ENCODE data around the gene CSRP2. TPM values are rescaled to one million over a fixed set of nuclear protein-coding genes. Genes with fewer than 3 reads are reported as not detected.

The CSRP2 gene
- total RNA-seq (2016; rRNA removed; fragmentation: Illumina TruSeq; extraction: Trizol) (7.2 and 9.0 TPM in 2 replicates), polyA plus RNA-seq (2011; rRNA removed) (4.7 and 8.0 TPM in 2 replicates), polyA minus RNA-seq (2011; rRNA and poly(A)+ RNA removed; ENCODE audit: low replicate concordance) (4.6 and 5.9 TPM in 2 replicates), Bru-seq, nascent RNA (percentile 43 among the genes with signal in this experiment), BruChase-seq, experiment 1, labeled RNA remaining after a 6-hour chase (percentile 40 among the genes with signal in this experiment), BruChase-seq, experiment 2, labeled RNA remaining after a 2-hour chase (percentile 43 among the genes with signal in this experiment)
- total RNA-seq (2016; cell fraction: cytosol; rRNA removed; fragmentation: Illumina TruSeq; extraction: Trizol; ENCODE audit: low read depth): 2.2 and 2.8 TPM in 2 replicates
- total RNA-seq (2016; cell fraction: insoluble cytoplasmic fraction; rRNA removed; fragmentation: Illumina TruSeq; extraction: Trizol): 7.2 and 8.9 TPM in 2 replicates
- total RNA-seq (2016; cell fraction: membrane; rRNA removed; fragmentation: Illumina TruSeq; extraction: Trizol): 2.3 and 2.6 TPM in 2 replicates
- 2.8 and 3.1 TPM in 2 replicates for total RNA-seq (2016; cell fraction: nucleus; rRNA removed; fragmentation: Illumina TruSeq; extraction: Trizol)
- 5.0 and 8.2 TPM in 2 replicates for polyA plus RNA-seq (2011; cell fraction: cytosol; rRNA removed)
- 1.5 and 2.2 TPM in 2 replicates for polyA plus RNA-seq (2011; cell fraction: nucleus; rRNA removed)
- 4.8 and 7.0 TPM in 2 replicates for polyA plus RNA-seq (2012)
- polyA plus RNA-seq (2016; cell fraction: cytosol; fragmentation: Illumina TruSeq; extraction: Trizol; ENCODE audit: low read depth): 1.2 and 1.6 TPM in 2 replicates
- 8.7 and 10.0 TPM in 2 replicates for polyA plus RNA-seq (2016; cell fraction: insoluble cytoplasmic fraction; fragmentation: Illumina TruSeq; extraction: Trizol; ENCODE audit: low read depth)
- polyA plus RNA-seq (2016; cell fraction: membrane; fragmentation: Illumina TruSeq; extraction: Trizol; ENCODE audit: low read depth): 1.2 and 1.9 TPM in 2 replicates
- polyA plus RNA-seq (2016; cell fraction: nucleus; fragmentation: Illumina TruSeq; extraction: Trizol; ENCODE audit: insufficient read depth, low read depth): 2.8 and 3.5 TPM in 2 replicates
- polyA minus RNA-seq (2011; cell fraction: cytosol; rRNA and poly(A)+ RNA removed): 2.4 and 4.0 TPM in 2 replicates
- 3.1 and 6.2 TPM in 2 replicates for polyA minus RNA-seq (2011; cell fraction: nucleus; rRNA and poly(A)+ RNA removed)
- long read RNA-seq, experiment 1, partial matches to known transcripts: 1 of 6 reads
- long read RNA-seq, experiment 1, other reads (novel, unspliced or antisense): 0 of 6 reads
- long read RNA-seq, experiment 2, partial matches to known transcripts: 2 of 4 reads
- long read RNA-seq, experiment 2, other reads (novel, unspliced or antisense): 0 of 4 reads

DNA sequence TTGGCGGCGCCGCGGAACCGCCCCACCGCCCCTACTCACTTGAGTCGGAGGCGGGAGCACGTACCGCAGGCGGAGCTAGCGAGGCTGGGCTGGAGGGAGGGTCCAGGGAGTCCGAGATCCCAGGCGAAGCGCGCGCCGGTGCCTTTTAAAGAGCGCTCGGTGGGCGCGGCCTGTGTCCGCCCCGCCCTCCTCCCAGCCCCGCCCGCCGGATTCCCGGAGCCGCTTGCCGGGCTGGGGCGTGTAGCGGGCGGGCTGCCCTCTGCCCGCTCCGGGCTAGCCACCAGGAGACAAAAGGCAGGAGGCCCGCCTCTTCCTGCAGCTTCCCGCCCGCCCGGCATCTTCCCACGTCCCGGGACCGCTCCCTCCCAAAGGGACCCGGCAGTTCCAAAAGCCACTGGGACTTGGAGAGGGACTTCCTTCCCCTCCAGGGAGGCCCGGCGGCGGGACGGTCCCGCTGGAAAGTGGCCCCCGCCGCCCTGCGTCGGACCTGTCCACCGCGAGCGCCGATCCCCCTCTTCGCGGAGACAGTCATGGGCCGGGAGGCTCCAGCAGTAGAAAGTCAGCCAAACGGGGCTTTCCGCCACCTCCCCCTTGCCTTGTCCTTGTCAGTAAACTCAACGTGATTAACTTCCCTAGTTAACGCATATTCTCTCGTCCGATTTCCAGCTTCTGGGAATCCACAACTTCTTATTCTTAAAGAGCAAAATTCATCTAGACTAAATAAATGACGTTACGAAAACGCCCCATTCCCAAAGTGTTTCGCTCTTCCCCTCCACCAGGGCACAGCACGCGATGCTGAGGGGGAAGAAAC is at the start of gene CSRP2:
Gene CSRP2 (minus strand): TSS at position 121 of the 811 bp plus-strand sequence. CDS start 12,759 bp downstream, outside the sequence.
- intact Hi-C loops (cut with micrococcal nuclease; ENCODE audit: unreplicated experiment): loop anchor here (2.0 kb wide), 1 partner anchor 258 kb away; no protein-coding TSS in a partner anchor
- TF ChIP-seq ARHGAP35 (CRISPR knock-in tag; IDR thresholded peaks at IDR 0.05; ENCODE audit: borderline replicate concordance) (no peak), ATF2 (CRISPR knock-in tag; IDR thresholded peaks at IDR 0.05) (no peak), ZKSCAN1 (IDR thresholded peaks at IDR 0.05; ENCODE audit: low read length) (no peak), ZNF768 (CRISPR knock-in tag; IDR thresholded peaks at IDR 0.05) (peak; percentile 39; the same call in 1 of the 2 replicates), RARG (CRISPR knock-in tag; IDR thresholded peaks at IDR 0.05; ENCODE audit: low read depth) (no peak), ZNF446 (CRISPR knock-in tag; IDR thresholded peaks at IDR 0.05) (no peak), GLMP (CRISPR knock-in tag; IDR thresholded peaks at IDR 0.05; ENCODE audit: borderline replicate concordance) (no peak), ZNF780A (CRISPR knock-in tag; IDR thresholded peaks at IDR 0.05) (no peak)
- TF ChIP-seq, protein P1, sequence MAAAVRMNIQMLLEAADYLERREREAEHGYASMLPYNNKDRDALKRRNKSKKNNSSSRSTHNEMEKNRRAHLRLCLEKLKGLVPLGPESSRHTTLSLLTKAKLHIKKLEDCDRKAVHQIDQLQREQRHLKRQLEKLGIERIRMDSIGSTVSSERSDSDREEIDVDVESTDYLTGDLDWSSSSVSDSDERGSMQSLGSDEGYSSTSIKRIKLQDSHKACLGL (CRISPR knock-in tag; IDR thresholded peaks at IDR 0.05): no peak
- TF ChIP-seq, protein P2, sequence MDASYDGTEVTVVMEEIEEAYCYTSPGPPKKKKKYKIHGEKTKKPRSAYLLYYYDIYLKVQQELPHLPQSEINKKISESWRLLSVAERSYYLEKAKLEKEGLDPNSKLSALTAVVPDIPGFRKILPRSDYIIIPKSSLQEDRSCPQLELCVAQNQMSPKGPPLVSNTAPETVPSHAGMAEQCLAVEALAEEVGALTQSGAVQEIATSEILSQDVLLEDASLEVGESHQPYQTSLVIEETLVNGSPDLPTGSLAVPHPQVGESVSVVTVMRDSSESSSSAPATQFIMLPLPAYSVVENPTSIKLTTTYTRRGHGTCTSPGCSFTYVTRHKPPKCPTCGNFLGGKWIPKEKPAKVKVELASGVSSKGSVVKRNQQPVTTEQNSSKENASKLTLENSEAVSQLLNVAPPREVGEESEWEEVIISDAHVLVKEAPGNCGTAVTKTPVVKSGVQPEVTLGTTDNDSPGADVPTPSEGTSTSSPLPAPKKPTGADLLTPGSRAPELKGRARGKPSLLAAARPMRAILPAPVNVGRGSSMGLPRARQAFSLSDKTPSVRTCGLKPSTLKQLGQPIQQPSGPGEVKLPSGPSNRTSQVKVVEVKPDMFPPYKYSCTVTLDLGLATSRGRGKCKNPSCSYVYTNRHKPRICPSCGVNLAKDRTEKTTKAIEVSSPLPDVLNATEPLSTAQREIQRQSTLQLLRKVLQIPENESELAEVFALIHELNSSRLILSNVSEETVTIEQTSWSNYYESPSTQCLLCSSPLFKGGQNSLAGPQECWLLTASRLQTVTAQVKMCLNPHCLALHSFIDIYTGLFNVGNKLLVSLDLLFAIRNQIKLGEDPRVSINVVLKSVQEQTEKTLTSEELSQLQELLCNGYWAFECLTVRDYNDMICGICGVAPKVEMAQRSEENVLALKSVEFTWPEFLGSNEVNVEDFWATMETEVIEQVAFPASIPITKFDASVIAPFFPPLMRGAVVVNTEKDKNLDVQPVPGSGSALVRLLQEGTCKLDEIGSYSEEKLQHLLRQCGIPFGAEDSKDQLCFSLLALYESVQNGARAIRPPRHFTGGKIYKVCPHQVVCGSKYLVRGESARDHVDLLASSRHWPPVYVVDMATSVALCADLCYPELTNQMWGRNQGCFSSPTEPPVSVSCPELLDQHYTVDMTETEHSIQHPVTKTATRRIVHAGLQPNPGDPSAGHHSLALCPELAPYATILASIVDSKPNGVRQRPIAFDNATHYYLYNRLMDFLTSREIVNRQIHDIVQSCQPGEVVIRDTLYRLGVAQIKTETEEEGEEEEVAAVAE (CRISPR knock-in tag; IDR thresholded peaks at IDR 0.05; ENCODE audit: borderline replicate concordance): no peak

More for the DNA sequence above, at the start of gene CSRP2:
- H3K27me3 ChIP-seq (ENCODE audit: control insufficient read depth in 1 of 2, insufficient read depth in 2 of 2, low read length in 2 of 2): peaks cover 0 to 5% of the 10 kb centered on the region in 2 experiments; a peak in 1 of 5 replicates
- no peak for FAIRE-seq
- peak within 1 kb of the TSS; percentile 72 to 85 (median 77) for H3K4me3 ChIP-seq (replicated peaks in 1 of 3; ENCODE audit: insufficient read depth in 1 of 3, low read depth in 2 of 3, low read length in 3 of 3)
- DNase-seq (ENCODE audit: low spot score): peak; percentile 79
- peaks cover 24% of the 10 kb centered on the region for H3K4me1 ChIP-seq (ENCODE audit: insufficient read depth, low read length)
- WGBS (ENCODE audit: low lambda C conversion rate): 2% methylated on average over 15 of the region's 71 CpGs
- peak within 1 kb of the TSS; percentile 93 for H3K4me2 ChIP-seq (ENCODE audit: low read depth, low read length)
- H3K9me3 ChIP-seq (ENCODE audit: low read length): no peaks in the 10 kb centered on the region
- ATAC-seq: peak; percentile 93
- POLR2A ChIA-PET: no interaction called here
- H2AFZ ChIP-seq (ENCODE audit: low read length): peak within 1 kb of the TSS; percentile 70
- H3K79me2 ChIP-seq (ENCODE audit: insufficient read depth, low read length): no peaks in the 10 kb centered on the region
- no peak within 1 kb of the TSS for H3K27ac ChIP-seq (ENCODE audit: extremely low read length, insufficient read depth, low read length)
- no TSS peak for BruUV-seq (replicated peaks)
- peak within 1 kb of the TSS; percentile 64 for H3K9ac ChIP-seq (ENCODE audit: insufficient read depth, low read depth, low read length)
- in situ Hi-C loops (cut with HindIII; ENCODE audit: extremely low pct_ligation_motif_present, low pct_unique_long_range_greater_than_20kb): no loop called here
- CTCF ChIA-PET (ENCODE audit: low intra/inter-chr PET ratio, low total read pairs): no interaction called here
- H4K20me1 ChIP-seq (ENCODE audit: insufficient read depth, low read length): no peaks in the 10 kb centered on the region
- H3K36me3 ChIP-seq (replicated peaks in 1 of 2; ENCODE audit: control insufficient read depth in 1 of 2, insufficient read depth in 2 of 2, low read length in 2 of 2): no peaks in the 10 kb centered on the region

Measured in HepG2 (cell line).